ENCODE measurements around the gene SUSD4. TPM values are rescaled to one million over a fixed set of nuclear protein-coding genes. Genes with fewer than 3 reads are reported as not detected.

The SUSD4 gene
- total and polyA plus RNA-seq, 2 donors (not counting 3 experiments of a cell fraction or from before 2014, with no cell fraction given), result not detected

- H2AFZ ChIP-seq (ENCODE audit: low read depth, low read length), result no peak overlapping the region
- POLR2A ChIA-PET, result no interaction called here
- no peak for TF ChIP-seq GATA2 (IDR thresholded peaks at IDR 0.05; ENCODE audit: insufficient read depth, insufficient read length, low read depth, low read length)
- TF ChIP-seq JUN (IDR thresholded peaks at IDR 0.05; ENCODE audit: borderline replicate concordance, insufficient read depth, insufficient read length, low read depth), result no peak
- TF ChIP-seq POLR2AphosphoS5 (IDR thresholded peaks at IDR 0.05; ENCODE audit: insufficient read depth, low read depth, low read length), result no peak
- TF ChIP-seq, protein P1, sequence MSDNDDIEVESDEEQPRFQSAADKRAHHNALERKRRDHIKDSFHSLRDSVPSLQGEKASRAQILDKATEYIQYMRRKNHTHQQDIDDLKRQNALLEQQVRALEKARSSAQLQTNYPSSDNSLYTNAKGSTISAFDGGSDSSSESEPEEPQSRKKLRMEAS (IDR thresholded peaks at IDR 0.05; ENCODE audit: insufficient read depth, insufficient read length), result no peak
- no peak for TF ChIP-seq POLR2A (IDR thresholded peaks at IDR 0.05; ENCODE audit: low read depth, low read length)
- no peak for TF ChIP-seq MYC (IDR thresholded peaks at IDR 0.05; ENCODE audit: low read depth, low read length)
- TF ChIP-seq, protein P2, sequence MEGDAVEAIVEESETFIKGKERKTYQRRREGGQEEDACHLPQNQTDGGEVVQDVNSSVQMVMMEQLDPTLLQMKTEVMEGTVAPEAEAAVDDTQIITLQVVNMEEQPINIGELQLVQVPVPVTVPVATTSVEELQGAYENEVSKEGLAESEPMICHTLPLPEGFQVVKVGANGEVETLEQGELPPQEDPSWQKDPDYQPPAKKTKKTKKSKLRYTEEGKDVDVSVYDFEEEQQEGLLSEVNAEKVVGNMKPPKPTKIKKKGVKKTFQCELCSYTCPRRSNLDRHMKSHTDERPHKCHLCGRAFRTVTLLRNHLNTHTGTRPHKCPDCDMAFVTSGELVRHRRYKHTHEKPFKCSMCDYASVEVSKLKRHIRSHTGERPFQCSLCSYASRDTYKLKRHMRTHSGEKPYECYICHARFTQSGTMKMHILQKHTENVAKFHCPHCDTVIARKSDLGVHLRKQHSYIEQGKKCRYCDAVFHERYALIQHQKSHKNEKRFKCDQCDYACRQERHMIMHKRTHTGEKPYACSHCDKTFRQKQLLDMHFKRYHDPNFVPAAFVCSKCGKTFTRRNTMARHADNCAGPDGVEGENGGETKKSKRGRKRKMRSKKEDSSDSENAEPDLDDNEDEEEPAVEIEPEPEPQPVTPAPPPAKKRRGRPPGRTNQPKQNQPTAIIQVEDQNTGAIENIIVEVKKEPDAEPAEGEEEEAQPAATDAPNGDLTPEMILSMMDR (IDR thresholded peaks at IDR 0.05; ENCODE audit: extremely low read depth in 1 of 2, insufficient read depth in 1 of 2, low read depth in 1 of 2, low read length in 2 of 2), result no peak
- no peak for TF ChIP-seq EZH2 (IDR thresholded peaks at IDR 0.05; ENCODE audit: borderline replicate concordance, low read depth, low read length, severe bottlenecking)
- no peak for TF ChIP-seq FOS (IDR thresholded peaks at IDR 0.05; ENCODE audit: borderline replicate concordance, insufficient read depth, low read length)
- H3K9me1 ChIP-seq (replicated peaks; ENCODE audit: control insufficient read depth, extremely low read depth, insufficient read depth, low read length), result no peaks in the 10 kb centered on the region
- H4K20me1 ChIP-seq (replicated peaks; ENCODE audit: control insufficient read depth, extremely low read depth, insufficient read depth, low read length), result no peaks in the 10 kb centered on the region
- no peaks in the 10 kb centered on the region for H3K9me3 ChIP-seq (replicated peaks; ENCODE audit: control insufficient read depth, insufficient read depth, low read length)
- CTCF ChIA-PET, result no interaction called here
- H3K79me2 ChIP-seq (ENCODE audit: control insufficient read depth, insufficient read depth, low read length), result no peaks in the 10 kb centered on the region
- no peak overlapping the region for H3K4me3 ChIP-seq (replicated peaks in 1 of 3; ENCODE audit: insufficient read depth in 1 of 3, low read depth in 1 of 3, low read length in 3 of 3)
- no peaks in the 10 kb centered on the region for H3K36me3 ChIP-seq (ENCODE audit: control insufficient read depth in 2 of 2, extremely low read depth in 1 of 2, insufficient read depth in 2 of 2, low read length in 2 of 2)
- FAIRE-seq (no peak), DNase-seq (ENCODE audit: low read depth, low spot score) (no peak)
- no TSS peak for BruUV-seq (replicated peaks)
- no peak overlapping the region for H3K4me2 ChIP-seq (ENCODE audit: insufficient read depth, low read length)
- no peak overlapping the region for H3K27ac ChIP-seq (ENCODE audit: insufficient read depth, low read depth, low read length)
- H3K27me3 ChIP-seq (ENCODE audit: control insufficient read depth in 2 of 2, insufficient read depth in 2 of 2, low read length in 2 of 2), result peaks cover 6 to 16% of the 10 kb centered on the region in 2 experiments
- no peaks in the 10 kb centered on the region for H3K4me1 ChIP-seq (ENCODE audit: control insufficient read depth, extremely low read depth, insufficient read depth, low read length)
- intact Hi-C loops (cut with micrococcal nuclease), result no loop called here
- dilution Hi-C loops (cut with MboI; ENCODE audit: extremely low pct_ligation_motif_present, low sequenced_read_pairs), result no loop called here
- no peak overlapping the region for H3K9ac ChIP-seq (replicated peaks; ENCODE audit: extremely low read depth, insufficient read depth, low read length)
Measured at GRCh38 chr1:223394706-223395105, 30.7 kb upstream of the SUSD4 start.
